ENCODE measurements around the gene PTEN.
A peak's percentile ranks its signal among the peaks of the same experiment; 100 is the strongest.
"Not testable (repeated sequence)": the region's sequence is repeated elsewhere in the genome, so short reads cannot be mapped to it uniquely, and the experiment has no call there.

PTEN gene

GRCh38 chr10:87846023-87846422 is 17.4 kb upstream of the PTEN start:
- no peak for DNase-seq

- DNase-seq = not testable (repeated sequence)
These were observed 16.7 kb upstream of the PTEN start for GRCh38 chr10:87846711-87847110.

- no peak for DNase-seq
These were observed 15.9 kb upstream of the PTEN start for GRCh38 chr10:87847550-87847949.

- peak; percentile 8 for DNase-seq
These were observed 14.4 kb upstream of the PTEN start for GRCh38 chr10:87849001-87849400.

GRCh38 chr10:87850742-87851205 is 12.7 kb upstream of the PTEN start:
- DNase-seq = peak; percentile 44

GRCh38 chr10:87852089-87852488 is 11.3 kb upstream of the PTEN start:
- DNase-seq = no peak

DNA sequence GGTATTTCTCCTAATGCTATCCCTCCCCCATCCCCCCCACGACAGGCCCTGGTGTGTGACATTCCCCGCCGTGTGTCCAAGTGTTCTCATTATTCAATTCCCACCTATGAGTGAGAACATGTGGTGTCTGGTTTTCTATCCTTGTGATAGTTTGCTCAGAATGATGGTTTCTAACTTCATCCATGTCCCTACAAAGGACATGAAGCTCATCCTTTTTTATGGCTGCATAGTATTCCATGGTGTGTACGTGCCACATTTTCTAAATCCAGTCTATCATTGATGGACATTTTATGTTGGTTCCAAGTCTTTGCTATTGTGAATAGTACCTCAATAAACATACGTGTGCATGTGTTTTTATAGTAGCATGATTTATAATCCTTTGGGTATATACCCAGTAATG is 8.2 kb upstream of the PTEN start:
- not testable (repeated sequence) for DNase-seq

GRCh38 chr10:87855665-87856064 is 7.8 kb upstream of the PTEN start:
- DNase-seq = not testable (repeated sequence)

DNA sequence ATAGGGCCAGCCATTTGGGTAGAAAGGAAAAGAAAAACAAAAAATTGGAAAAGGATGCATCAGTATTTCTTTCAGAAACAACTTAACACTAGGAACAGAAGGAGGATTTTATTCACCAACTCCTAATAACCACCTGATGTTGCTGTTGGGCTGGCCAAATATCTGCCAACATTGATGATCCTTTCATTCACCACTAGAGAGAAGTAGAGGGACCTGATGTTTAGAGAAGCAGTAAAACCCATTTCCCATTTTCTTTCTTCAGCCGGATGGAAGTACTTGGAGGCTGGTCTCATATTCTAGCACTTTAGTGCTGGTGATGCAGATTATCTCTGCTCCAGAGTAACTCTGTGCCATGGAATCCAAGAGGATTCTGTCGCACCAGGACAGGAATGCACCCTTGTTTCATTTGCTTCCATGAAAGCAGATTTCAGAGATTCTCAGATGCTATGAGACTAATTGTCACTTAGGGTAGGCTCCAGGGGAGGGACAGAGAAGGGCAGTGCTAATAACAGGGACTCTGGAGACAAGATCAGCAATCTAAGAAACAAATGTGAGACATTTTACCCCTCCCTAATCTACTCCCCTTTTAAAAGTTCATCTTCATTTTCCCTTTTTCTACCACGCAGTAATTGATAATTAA is 3.1 kb upstream of the PTEN start:
- peak; percentile 54 for DNase-seq

- DNase-seq = no peak
These were observed 2.5 kb upstream of the PTEN start for GRCh38 chr10:87860816-87861403.

GRCh38 chr10:87861566-87861952 is 1.9 kb upstream of the PTEN start:
- DNase-seq = no peak

GRCh38 chr10:87861953-87862678 is 1.3 kb upstream of the PTEN start:
- peak; percentile 48 for DNase-seq

DNA sequence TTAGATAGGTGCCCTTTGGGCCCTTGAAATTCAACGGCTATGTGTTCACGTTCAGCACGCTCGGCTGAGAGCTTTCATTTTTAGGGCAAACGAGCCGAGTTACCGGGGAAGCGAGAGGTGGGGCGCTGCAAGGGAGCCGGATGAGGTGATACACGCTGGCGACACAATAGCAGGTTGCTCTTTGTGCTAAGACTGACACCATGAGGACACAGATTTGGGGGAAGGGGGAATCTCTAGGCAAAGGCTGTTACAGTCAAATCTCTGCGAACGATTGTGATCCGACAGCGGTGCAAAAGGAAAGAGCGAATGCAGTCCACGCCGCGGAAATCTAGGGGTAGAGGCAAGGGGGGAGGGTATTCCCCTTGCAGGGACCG is 759 bp upstream of the PTEN start:
- DNase-seq = peak; percentile 48

GRCh38 chr10:87863951-87864495 is 598 bp downstream of the PTEN start:
- DNase-seq = peak; percentile 13

- DNase-seq = no peak
These were observed 1.2 kb downstream of the PTEN start for GRCh38 chr10:87864496-87865059.

GRCh38 chr10:87865241-87865881 is 1.9 kb downstream of the PTEN start:
- DNase-seq = no peak

GRCh38 chr10:87866412-87866974 is 3.1 kb downstream of the PTEN start:
- peak; percentile 1 for DNase-seq

DNA sequence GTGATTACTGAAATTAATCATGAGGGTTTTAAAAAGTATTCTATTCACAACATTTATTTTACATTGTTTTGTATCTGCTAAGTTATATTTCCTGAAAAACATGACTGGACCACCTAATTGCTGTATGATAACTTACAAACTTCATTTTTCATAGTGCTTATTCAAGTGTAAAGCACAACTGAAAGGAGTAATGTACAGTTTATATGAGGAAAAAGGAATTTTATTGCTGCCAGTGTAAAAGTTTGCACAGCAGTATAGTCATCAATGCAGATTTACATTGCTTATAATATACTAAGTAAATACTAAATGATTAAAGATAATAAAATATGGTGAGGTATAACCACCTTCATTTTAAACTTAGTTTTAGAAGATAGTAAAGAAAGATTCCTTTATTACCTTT is 4.0 kb downstream of the PTEN start:
- no peak for DNase-seq

DNA sequence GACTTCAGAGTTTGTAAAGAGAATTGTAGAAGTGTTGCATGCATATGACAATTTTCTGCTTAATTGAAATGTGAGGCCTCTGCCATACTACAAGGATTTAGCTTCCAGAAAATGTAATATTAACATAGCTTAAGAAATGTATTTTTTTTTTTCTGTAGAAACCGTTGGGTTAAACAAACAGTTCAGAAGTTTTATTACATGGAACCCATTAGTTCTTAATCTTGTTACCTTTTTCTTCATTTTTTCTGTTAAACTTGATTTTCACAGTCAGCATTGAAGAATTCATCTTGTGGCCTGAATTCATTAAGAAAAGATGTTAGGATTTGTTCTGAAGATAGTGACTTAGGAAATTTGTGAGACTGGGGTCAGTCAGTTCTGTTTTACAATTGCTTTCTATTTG is 4.9 kb downstream of the PTEN start:
- DNase-seq = no peak

DNA sequence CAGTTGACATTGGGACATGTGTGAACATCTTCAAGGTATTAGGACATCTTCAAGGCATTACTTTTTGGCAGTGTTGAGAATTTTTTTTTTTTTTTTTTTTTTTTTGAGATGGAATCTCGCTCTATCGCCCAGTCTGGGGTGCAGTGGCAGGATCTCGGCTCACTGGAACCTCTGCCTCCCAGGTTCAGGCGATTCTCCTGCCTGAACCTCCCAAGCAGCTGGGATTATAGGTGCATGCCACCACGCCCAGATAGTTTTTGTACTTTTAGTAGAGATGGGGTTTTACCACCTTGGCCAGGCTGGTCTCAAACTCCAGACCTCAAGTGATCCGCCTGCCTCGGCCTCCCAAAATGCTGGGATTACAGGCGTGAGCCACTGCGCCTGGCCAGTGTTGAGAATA is 5.7 kb downstream of the PTEN start:
- not testable (repeated sequence) for DNase-seq

GRCh38 chr10:87869773-87870551 is 6.5 kb downstream of the PTEN start:
- no peak for DNase-seq

- DNase-seq = no peak
These were observed 9.4 kb downstream of the PTEN start for GRCh38 chr10:87872828-87873227.
